NCI-H460 (cell line): ENCODE results near the gene ANKRD39. TPM values are rescaled to one million over a fixed set of nuclear protein-coding genes. Genes with fewer than 3 reads are reported as not detected.

Source experiments
- DNase-seq: peaks from one replicate; pipeline ENCODE4 v3.0.0-alpha.2; 2016; ENCODE audit warnings: low read depth; ENCODE audit errors: extremely low read depth
- total RNA-seq: library from RNA; depleted of rRNA; stranded (reverse); fragments of >200 nt; shearing (Covaris generic); gene quantifications from 2 replicates; pipeline ENCODE4 v1.2.3, GENCODE V29; 2014

ANKRD39 gene
- total RNA-seq, 1 experiment from 2014 or later: 15.1 TPM

DNA sequence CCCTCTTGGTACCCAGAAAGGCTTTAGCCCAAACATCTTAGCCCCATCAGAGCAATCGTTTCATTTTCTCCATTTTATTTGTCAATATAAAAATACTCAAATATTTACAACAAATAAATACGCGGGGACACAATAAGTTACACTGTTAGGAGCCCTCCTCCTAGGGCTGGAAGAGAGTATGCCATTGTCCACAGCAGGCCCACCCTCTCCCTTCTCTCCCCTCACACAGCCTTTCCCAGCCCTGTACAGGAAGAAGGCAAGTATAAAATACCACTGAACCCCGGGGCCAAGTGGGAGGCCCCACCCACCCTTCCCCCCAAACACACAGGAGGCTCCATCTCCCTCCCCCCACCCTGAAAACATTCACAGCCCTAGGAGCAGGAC is 1.9 kb upstream of the ANKRD39 start:
- DNase-seq: no peak

DNA sequence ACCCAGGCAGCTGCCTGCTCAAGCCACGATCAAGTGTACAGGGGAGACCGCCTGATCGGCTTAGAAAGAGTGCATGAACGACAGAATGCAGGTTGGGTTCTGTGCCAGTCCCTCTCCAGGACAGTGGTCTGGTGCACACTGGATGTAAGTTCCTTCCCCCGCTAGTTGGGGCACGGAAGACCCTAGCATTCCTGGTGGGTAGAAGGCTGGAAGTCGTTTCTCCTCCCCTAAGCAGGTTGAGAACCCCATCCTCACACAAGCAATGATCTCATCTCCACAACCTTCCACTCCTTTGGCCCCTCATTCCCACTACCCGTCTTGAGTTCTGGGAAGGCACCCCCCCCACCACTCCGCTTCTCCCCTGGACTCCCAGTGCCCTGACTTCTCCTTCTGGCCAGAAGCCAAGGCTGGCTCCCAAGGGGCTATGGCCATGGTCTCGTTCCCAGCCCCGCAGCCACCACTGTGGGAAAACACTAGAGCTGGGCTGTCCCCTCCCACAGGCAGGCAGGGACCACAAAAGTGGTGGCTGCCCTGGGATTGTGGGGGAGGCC is 1.4 kb upstream of the ANKRD39 start:
- DNase-seq: no peak

DNA sequence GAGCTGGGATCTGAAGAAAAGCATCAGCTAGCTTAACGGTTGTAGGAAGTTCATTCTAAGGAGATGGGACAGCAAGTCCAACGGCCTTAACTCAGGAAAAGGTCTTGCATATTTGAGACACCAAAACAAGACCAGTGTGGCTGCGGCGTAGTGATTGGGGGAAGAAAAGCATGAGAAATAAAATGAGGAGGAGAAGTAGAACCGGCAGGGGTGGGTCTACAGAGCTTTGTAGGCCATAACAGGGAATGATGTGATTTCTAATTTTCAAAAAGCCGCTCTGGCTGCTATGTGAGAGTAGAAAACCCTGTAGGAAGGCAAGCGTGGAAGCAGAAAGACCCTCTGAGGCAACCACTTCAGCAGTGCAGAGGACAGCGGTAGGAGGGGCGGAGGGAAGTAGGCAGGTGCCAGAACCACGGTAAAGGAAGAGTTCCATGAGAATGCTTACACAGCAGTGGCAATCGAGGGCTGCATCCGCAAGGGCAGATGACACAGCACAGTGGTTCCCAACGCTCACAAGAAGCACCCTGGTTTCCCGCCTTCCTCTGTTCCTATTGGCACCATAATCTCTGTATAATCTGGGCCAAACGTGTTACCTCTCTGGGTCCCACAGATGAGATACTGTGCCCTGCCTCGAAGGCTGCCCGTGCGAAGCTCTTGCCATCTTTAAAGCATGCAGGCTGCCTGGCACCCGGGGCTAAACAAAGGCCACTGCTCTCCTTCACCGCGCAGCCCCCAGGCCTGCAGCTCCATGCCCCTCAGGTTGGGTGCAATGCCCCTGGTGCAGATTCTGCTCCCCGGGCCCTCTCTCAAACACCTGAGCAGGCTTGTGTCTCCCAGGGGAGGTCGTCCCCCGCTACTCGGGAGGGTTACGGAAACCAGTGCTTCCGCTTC is 795 bp downstream of the ANKRD39 start:
- no peak for DNase-seq

DNA sequence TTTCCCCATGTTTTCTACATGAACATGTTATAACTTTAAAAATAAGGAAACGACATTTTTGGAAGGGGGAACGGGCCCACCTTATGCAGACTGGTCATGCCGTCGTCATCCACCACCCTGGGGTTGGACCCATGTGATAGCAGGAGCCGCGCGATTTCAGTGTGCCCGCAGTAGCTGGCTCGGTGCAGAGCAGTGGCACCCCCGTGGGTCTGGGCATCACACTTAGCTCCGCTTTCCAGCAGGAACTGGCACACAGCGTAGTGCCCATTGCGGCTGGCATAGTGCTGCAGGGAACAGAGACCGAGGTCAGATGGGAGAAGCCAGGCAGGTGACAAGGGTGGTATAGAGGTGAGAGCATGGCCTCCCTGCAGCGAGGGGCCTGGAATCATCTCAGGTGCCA is 4.5 kb downstream of the ANKRD39 start:
- no peak for DNase-seq

DNA sequence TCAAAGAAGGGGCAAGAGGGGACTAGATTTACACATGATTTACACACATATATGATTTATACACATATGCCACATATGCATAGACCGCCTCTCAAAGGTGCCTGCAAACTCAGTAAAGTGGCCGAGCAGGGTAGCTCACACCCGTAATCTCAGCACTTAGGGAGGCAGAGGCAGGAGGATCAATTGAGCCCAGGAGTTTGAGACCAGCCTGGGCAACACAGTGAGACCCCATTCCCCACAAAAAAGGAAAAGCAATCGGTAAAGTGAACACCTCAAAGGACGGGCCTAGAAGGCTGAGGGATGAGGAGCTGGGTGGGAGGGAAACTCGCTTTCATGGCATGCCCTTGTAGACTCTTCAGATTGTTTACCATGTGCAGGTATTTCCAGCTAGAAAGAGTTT is 5.1 kb downstream of the ANKRD39 start:
- no peak for DNase-seq

DNA sequence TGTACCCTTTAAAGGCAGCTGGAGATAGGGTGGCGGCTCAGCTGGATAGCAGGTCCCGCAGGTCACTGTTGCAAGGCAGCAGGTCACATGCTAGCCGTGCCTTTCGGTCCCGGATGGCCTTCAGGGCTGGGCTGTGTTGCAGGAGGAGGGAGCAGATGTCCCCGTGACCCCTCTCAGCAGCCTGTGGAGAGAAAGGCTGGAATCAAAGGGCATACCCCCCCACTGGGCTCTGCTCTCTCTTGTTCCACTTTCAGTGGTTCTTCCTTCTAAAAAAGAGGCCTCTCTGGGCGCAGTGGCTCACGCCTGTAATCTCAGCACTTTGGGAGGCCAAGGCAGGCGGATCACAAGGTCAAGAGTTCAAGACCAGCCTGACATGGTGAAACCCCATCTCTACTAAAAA is 9.6 kb downstream of the ANKRD39 start:
- DNase-seq: no peak

DNA sequence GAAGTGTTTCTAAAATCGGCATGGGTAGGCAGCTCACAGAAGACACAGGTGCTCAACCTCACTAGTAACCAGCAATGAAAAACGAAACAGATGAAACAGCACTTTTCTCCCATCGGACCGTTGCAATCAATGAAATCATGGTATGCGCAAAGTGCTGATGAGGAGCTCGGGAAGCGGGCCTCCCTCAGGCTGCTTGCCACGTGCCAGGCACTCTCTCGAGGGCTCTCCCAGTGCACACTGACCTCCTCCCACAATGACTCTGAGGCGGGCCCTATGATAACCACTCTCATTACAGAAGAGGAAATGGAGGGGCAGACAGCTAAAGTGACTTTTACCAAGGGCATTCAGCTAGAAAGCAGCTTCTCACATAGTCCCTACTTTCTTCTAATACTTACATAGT is 10.2 kb downstream of the ANKRD39 start:
- no peak for DNase-seq

DNA sequence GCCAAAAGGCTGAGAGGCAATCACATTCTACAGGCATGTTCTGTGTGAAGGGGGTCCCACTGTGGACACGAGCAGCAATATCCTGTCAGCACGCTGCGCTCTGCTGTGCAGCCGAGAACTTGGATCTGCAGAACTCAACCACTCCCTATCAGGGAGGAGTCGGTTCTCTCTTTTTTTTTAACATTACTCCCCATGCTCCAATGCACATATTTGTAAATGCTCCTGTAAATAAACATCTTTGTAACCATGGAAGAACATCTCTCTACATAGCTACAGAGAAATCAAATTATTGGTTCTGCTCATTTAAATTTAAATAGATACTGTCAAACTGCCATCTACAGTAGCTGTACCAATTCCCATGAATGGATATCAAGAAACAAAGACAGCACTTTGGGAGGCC is 11.0 kb downstream of the ANKRD39 start:
- DNase-seq: no peak

DNA sequence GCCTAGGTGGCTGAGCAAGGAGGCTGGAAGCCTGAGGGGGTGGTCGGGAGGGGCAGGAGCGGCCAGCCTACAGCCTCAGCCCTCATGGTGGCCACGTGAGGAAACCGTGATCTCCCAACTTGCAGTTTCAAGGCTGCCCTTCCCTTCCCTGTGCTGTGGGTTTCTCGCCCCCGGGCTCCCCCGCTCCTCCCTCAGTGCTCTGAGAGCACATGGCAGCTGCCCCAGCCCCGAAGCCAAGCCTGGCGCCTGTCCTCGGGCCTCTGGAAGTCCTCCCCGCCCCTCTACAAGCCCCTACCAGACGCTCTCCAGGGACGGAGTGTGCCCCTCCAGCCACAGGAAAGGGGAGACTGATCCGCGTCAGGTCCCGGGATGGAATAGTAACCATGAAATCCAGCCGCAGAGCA is 13.4 kb downstream of the ANKRD39 start:
- no peak for DNase-seq

DNA sequence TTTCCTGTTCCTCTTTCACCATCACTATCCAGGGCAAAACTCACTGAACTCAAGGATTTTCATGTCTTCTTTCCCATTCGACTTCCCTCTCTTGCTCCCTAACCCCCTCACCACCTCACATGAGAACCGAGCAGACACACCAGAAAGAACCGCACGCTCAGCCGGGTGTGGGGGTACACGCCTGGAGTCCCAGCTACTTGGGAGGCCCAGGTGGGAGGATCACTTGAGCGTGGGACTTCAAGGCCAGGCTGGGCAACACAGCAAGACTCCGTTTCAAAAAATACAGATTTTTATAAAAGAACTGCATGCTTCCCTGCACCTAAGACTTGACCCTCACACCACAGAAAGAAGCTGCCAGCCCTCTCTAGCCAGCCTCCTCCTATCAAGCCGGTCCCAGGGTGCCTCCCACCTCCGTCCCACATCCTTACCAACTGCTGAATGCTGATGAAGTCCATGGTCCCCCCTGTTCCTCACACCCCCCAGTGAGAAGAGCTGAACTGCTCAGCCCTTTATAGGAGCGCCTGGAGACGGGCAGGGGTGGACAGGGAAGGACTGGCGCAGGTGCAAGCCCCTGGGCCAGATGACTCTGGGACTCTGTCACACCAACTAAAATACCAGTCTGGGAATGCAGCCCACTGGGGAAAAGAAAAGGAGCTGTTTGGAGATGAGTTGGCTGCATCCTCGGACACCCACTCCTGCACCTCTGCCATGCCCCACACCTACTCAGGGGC is 14.1 kb downstream of the ANKRD39 start, which contains the start of gene ANKRD23:
ANKRD23 (minus strand) TSS at position 484 of the 731 bp plus-strand sequence; CDS start at position 455, 29 bp downstream.
- DNase-seq: no peak

DNA sequence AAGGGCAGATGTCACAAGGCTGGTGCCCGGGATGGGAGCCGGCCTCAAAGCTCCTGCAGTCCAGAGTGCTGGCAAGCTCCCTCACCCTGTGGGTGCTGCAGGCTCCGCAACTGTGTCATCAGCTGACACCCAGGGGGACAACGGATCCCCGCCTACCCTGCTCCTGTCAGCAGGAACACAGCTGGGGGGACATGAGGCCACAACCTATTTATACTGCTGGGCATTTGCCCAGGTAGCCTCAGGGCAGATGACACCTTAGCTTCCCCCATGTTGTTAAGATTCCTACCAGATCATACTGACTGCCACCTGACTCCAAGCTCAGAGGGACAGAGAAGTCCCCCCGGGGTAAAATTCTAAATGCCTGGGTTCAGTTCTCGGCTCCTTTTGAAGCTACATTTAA is 15.2 kb downstream of the ANKRD39 start:
- no peak for DNase-seq

DNA sequence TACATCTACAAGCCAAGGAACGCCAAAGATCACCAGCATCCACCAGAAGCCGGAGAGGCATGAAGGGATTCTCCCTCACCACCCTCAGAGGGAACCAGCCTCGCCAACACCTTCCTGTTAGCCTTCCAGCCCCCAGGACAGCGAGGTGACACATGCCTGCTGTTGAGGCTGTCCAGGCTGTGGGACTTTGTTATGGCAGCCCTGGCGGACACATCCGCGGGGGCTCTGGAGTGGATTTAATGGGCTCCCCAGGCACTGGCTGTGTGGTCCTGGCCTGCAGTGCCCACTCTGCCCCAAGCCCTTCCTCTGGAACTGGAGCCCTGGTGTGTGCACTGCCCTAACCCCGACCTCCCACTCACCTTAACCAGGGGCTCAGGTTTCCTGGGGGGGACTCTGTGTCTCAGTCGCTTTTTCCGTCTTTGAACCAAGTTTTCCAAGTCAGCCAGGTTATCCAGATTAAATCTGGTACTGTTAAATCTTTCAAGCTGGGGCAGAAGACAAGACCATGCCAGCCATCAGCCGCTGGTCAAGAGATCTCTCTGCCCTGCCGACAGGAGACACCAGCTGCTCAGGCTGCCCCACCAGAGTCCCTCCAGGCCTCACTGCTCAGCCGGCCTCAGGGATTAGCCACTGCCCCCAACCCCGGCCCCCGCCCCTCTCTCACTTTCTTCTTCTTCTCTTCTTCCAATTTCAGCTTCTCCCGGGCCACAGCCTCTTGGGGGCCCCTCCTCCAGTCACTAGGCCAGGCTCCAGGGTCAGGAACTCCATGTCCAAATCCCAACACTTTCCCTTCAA is 15.9 kb downstream of the ANKRD39 start:
- no peak for DNase-seq

DNA sequence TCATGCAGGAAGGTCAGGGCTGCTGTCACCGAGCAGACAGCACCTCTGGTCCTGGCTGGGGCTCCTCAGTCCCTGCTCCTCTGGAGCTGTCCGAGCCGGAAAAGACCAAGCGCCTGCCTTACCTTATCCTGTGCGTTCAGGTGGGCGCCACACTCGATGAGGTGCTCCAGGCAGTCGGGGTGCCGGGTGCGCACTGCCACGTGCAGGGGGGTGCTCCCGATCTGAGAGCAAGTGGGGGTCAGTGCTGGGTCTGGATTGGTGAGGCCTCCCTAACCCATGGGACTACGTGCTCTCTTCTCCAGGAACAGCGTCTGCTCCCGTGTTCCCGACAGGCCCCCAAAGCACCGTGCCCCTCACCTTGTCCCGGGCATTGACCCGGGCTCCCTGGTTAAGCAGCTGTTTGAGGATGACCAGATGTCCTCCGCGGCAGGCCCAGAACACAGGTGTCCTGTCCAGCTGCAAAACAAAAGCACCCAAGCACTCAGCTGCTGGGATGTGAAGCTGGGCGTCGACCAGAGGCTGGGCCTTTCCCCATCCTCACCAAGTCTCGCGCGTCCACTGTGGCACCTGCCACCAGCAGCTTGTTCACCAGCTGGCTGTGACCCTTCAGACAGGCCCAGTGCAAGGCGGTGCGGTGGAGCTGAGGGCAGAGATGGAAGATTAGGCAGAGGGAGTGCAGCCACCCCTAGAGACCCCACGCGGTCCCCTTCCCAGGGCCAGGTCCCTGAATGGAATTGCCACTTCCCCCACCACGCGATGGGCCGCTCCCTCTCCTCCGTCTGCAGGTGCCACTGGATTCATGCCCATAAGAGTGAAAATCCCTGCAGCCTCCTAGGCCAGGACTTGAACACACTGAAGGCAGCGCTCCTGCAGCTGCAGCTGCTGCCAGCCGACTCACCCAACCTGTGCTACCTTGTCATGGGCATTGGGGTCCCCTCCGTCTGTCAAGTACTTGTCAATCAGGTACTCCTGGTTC is 17.7 kb downstream of the ANKRD39 start:
- no peak for DNase-seq

DNA sequence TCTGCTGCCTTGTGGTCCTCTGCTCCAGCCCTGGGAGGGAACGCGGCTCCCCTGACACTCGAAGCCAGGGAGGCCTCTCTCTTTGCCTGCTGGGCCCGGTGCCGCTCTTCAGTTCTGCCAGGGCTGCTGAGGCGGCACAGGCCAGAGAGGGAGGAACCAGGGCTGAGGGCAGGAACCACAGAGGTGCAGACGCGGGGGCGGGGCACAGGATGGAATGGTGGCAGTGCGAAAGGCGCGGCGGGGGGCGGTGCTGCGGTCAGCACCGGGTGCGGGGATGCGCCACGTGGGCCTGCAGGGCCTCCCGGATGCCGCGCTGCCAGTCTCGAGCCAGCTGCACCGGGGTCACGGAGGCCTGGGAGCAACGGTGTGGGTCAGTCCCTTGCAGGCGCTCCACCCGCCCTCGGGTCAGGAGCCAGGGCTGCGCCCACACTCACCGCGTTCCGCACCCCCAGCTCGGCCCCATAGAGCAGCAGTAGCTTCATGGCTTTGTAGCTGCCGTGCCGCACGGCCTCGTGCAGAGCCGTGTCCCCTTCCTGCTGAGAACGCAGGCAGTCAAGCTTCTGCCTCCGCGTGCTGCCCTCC is 18.4 kb downstream of the ANKRD39 start:
- DNase-seq: no peak

DNA sequence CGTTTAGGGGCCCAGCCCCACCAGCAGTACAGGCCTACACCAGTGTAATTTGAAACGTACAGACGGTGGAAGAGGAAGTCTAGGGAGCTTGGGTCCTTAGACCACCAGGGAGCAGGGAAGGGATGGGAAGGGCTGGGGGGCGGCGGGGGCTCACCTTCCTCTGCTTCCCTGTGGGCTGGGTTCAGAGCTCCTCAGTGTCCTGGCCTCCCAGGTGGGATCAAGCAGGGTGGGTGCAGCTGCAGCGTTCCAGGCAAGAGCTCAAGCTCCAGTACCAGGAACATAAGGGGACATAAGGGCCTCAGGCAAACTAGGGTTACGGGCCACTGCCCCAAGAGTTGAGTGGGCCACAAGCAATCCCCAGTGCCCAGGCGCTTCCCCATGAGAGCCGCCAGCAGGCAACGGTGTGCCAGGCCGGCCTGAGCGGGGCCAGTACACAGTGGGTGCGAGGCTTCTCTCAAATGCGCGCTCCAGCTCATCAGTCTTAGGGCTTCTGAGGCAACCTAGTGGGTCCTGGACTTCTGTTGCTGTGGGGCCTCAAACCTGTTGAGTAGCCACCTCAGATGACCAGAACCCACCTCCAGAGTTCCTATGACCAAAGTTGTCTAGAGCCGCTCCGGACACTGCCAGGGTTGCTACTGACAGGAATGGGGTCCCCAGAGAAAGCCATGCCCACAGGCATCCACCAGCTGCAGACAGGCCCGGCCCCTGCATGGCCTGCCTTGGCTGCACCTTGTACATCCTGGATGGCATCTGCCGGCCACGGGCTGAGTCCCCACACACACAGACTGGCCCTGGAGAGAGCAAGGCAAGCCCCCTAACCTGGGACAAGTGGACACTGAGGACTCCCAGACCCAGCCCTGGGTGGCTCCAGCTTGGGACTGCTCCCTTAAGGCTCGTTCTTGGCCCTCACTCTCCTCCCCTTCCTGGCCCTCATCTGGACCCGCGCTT is 19.2 kb downstream of the ANKRD39 start:
- DNase-seq: no peak

DNA sequence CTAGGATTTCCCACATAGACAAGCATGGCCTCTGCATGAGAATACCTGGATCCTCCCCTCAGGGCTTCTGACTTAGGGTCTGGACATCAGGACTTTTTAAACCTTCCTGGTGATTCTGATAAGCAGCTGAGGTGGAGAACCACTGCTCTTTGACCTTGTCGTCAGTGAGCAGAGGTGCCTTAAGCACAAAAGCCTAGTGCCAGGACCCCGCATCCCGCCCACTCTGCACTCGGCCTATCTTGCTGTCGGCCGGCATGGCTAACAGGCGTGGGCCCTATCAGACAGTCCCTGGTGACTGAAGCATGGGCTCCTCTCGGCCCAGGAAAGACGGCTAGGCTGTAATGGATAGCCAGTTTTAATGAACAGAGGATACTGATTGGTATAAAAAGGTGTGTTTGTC is 20.2 kb downstream of the ANKRD39 start:
- no peak for DNase-seq

DNA sequence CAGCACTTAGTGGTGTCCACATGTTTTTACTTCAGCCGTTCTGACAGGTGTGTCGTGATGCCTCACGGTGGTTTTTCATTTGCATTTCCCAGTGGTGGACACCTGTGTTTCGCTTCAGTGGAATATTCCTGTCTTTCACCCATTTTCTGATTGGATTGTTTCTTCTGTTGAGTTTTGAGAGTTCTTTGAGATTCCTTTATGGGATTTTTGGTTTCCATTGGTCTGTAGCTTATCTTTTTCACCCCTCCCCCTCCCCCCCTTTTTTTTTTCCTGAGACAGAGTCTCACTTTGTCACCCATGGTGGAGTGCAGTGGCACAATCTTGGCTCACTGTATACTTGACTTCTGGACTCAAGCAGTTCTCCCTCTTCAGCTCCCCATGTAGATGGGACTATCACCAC is 22.0 kb downstream of the ANKRD39 start:
- no peak for DNase-seq
